ENCODE results near the gene GDF2.

GDF2 gene

GRCh38 chr10:47326927-47327330 lies 4.7 kb downstream of the GDF2 start:
- no peaks in the 10 kb centered on the region for H3K27me3 Mint-ChIP-seq (ENCODE audit: low read depth)
- H3K4me3 Mint-ChIP-seq, result no peak overlapping the region
- no peaks in the 10 kb centered on the region for H3K36me3 Mint-ChIP-seq (ENCODE audit: low read depth)
- no peak overlapping the region for H3K27ac Mint-ChIP-seq
- H3K4me1 Mint-ChIP-seq (ENCODE audit: low read depth), result no peaks in the 10 kb centered on the region
- H3K9me3 Mint-ChIP-seq, result peaks cover 6% of the 10 kb centered on the region

- Mint-ChIP-seq H3K36me3 (ENCODE audit: low read depth) (no peaks in the 10 kb centered on the region), H3K27me3 (ENCODE audit: low read depth) (no peaks in the 10 kb centered on the region), H3K4me1 (ENCODE audit: low read depth) (no peaks in the 10 kb centered on the region), H3K4me3 (no peak overlapping the region), H3K9me3 (peaks cover 6% of the 10 kb centered on the region), H3K27ac (no peak overlapping the region)
These were observed 7.6 kb downstream of the GDF2 start for GRCh38 chr10:47329855-47330254.

DNA sequence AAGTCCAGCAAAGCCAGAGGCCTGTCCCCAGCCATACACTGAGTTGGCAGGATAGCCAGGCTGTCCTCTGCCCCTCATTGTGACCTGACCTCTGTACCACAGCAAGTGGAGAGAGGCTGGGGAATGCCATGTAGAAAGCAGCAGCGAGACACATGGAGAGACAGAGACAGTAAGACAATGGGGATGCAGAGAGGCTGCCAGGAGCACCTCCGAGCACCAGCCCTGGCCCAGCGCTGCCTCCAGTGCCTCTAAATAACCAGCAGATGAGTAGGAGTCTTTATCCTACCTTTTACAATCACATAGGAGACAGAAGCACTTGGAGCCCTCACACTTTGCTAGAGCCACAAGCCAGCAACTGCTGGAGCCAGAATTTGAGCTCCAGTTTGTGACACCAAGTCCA lies 8.1 kb downstream of the GDF2 start:
- Mint-ChIP-seq H3K9me3 (peaks cover 6% of the 10 kb centered on the region), H3K4me1 (ENCODE audit: low read depth) (no peaks in the 10 kb centered on the region), H3K27me3 (ENCODE audit: low read depth) (no peaks in the 10 kb centered on the region), H3K36me3 (ENCODE audit: low read depth) (no peaks in the 10 kb centered on the region), H3K27ac (no peak overlapping the region), H3K4me3 (no peak overlapping the region)

DNA sequence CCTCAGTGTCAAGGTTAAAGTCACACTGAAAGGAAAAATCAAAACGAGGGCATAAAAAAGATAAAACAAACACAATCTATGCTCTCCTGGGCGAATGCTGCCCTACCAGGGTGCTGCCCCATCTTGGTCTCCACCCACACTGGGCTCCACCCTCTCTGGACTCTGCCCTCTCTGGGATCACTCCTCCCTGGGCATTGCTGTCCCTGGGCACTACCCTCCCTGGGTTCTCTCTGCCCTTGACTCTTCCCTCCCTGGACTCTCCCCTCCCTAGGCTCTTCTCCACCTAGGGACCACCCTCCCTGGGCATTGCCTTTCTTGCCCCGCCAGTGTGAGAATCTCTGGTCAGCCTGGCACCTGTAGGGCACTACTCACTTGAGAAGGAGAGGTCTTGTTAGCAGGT lies 8.6 kb downstream of the GDF2 start:
- Mint-ChIP-seq H3K9me3 (peaks cover 6% of the 10 kb centered on the region), H3K27ac (no peak overlapping the region), H3K27me3 (ENCODE audit: low read depth) (no peaks in the 10 kb centered on the region), H3K4me1 (ENCODE audit: low read depth) (no peaks in the 10 kb centered on the region), H3K36me3 (ENCODE audit: low read depth) (no peaks in the 10 kb centered on the region), H3K4me3 (no peak overlapping the region)

GRCh38 chr10:47331491-47331890 lies 9.2 kb downstream of the GDF2 start:
- no peaks in the 10 kb centered on the region for H3K27me3 Mint-ChIP-seq (ENCODE audit: low read depth)
- H3K9me3 Mint-ChIP-seq, result peaks cover 6% of the 10 kb centered on the region
- H3K4me3 Mint-ChIP-seq, result no peak overlapping the region
- no peaks in the 10 kb centered on the region for H3K4me1 Mint-ChIP-seq (ENCODE audit: low read depth)
- H3K27ac Mint-ChIP-seq, result no peak overlapping the region
- H3K36me3 Mint-ChIP-seq (ENCODE audit: low read depth), result no peaks in the 10 kb centered on the region

DNA sequence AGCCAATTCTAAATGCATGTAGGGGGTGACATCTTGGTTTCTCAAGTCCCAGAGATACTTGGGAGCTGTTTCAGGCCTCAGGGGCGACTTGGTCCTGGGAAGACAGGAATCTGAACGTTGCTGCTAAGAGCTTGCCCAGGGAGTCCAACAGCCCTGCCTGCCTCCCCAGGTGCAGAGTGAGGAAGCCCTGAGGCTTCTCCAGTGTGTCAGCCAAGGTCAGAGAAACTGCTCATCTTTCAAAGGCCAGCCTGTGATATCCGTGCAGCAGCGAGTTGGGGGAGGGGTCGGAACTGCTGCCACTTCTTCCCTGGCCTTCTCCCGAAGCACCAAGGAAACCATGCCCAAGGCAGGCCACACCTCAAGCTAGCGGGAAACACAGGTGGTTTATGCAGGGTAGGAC lies 9.7 kb downstream of the GDF2 start:
- no peaks in the 10 kb centered on the region for H3K4me1 Mint-ChIP-seq (ENCODE audit: low read depth)
- no peaks in the 10 kb centered on the region for H3K36me3 Mint-ChIP-seq (ENCODE audit: low read depth)
- peaks cover 1% of the 10 kb centered on the region for H3K27me3 Mint-ChIP-seq (ENCODE audit: low read depth)
- no peak overlapping the region for H3K4me3 Mint-ChIP-seq
- H3K9me3 Mint-ChIP-seq, result peaks cover 6% of the 10 kb centered on the region
- H3K27ac Mint-ChIP-seq, result no peak overlapping the region

DNA sequence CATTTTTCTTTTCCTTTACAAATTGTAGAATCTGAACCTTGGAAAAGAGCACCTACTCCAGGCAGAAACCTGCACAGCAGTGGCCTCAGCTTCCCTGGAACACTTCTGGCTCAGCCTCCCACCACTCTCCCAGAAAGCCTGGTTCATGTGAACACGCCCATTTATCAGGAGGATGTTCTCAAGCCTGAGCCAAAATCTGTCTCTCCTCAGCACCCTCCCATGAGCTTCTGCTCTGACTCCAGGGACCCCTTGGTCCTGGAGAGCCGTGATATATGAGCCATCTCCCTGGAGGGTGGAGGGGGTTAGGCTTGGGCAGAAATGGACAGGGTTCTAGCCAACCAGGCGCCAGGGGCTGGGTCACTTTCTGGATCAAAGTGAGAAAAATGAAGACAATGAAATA lies 10.1 kb downstream of the GDF2 start:
- peaks cover 6% of the 10 kb centered on the region for H3K9me3 Mint-ChIP-seq
- no peaks in the 10 kb centered on the region for H3K4me1 Mint-ChIP-seq (ENCODE audit: low read depth)
- H3K4me3 Mint-ChIP-seq, result no peak overlapping the region
- H3K27me3 Mint-ChIP-seq (ENCODE audit: low read depth), result peaks cover 4% of the 10 kb centered on the region
- no peak overlapping the region for H3K27ac Mint-ChIP-seq
- no peaks in the 10 kb centered on the region for H3K36me3 Mint-ChIP-seq (ENCODE audit: low read depth)

GRCh38 chr10:47332946-47333345 lies 10.7 kb downstream of the GDF2 start:
- peaks cover 2% of the 10 kb centered on the region for H3K9me3 Mint-ChIP-seq
- no peaks in the 10 kb centered on the region for H3K36me3 Mint-ChIP-seq (ENCODE audit: low read depth)
- H3K4me3 Mint-ChIP-seq, result no peak overlapping the region
- peaks cover 4% of the 10 kb centered on the region for H3K27me3 Mint-ChIP-seq (ENCODE audit: low read depth)
- H3K27ac Mint-ChIP-seq, result no peak overlapping the region
- H3K4me1 Mint-ChIP-seq (ENCODE audit: low read depth), result no peaks in the 10 kb centered on the region

- Mint-ChIP-seq H3K9me3 (no peaks in the 10 kb centered on the region), H3K36me3 (ENCODE audit: low read depth) (no peaks in the 10 kb centered on the region), H3K27me3 (ENCODE audit: low read depth) (peaks cover 4% of the 10 kb centered on the region), H3K27ac (no peak overlapping the region), H3K4me3 (no peak overlapping the region), H3K4me1 (ENCODE audit: low read depth) (no peaks in the 10 kb centered on the region)
These were observed 11.3 kb downstream of the GDF2 start for GRCh38 chr10:47333532-47333931.

DNA sequence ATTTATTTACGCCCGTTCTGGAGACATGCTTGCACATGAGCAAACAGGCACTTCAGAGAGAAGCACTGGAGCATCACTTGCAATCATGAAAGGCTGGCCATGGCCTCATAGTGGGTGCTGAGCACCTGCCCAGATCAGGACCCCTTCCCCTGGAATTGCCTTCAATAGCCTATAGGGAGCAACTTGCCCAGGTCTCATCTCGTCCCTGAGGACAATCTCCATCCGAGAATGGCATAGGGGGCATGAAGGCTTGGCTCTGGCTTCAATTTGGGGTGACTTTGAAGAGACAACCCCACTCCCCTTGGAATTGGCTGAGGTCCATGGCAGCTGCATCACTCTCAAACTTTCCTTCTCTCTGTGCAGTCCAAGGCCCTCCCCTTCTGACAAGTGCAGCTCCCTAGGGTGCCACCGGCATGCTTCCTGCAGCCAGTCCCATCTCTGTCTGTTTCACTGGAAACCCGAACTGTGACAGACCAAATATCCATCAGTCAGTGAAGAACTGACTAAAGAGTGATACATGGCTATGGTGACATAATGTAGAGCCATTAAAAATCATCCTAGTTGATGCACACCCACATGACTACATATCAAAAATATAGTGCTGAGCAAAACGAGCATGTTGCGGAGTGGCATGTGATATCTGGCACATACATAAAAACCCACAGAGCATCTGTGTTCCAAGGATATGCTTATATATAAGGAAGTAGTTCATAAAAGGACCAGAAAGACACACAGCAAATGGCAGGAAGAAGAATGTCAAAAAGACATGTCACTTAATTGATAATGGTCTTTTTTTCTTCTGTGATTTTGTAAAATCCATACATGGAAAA lies 12.4 kb downstream of the GDF2 start:
- no peaks in the 10 kb centered on the region for H3K36me3 Mint-ChIP-seq (ENCODE audit: low read depth)
- peaks cover 4% of the 10 kb centered on the region for H3K27me3 Mint-ChIP-seq (ENCODE audit: low read depth)
- H3K4me1 Mint-ChIP-seq (ENCODE audit: low read depth), result no peaks in the 10 kb centered on the region
- no peaks in the 10 kb centered on the region for H3K9me3 Mint-ChIP-seq
- H3K4me3 Mint-ChIP-seq, result no peak overlapping the region
- H3K27ac Mint-ChIP-seq, result no peak overlapping the region

DNA sequence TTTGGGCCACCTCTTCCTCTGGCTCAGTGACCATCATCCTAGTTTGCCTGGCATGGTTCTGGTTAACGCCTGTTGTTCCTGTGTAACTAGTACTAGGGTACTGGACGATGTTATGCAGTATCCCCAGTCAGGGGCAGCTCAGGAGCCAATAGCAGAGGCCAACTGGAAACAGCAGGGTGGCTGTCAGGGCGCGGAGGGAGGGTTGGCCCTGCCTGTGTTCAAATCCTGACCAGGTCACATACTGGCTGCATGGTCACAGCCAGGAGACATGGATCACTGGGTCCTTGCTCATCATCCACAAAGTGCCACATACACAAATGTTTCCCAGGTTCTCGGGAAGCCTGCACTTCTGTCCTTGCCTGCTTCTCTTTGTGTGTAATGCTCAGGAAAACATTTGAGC lies 13.7 kb downstream of the GDF2 start:
- no peak overlapping the region for H3K4me3 Mint-ChIP-seq
- no peaks in the 10 kb centered on the region for H3K4me1 Mint-ChIP-seq (ENCODE audit: low read depth)
- H3K9me3 Mint-ChIP-seq, result no peaks in the 10 kb centered on the region
- no peak overlapping the region for H3K27ac Mint-ChIP-seq
- H3K36me3 Mint-ChIP-seq (ENCODE audit: low read depth), result no peaks in the 10 kb centered on the region
- peaks cover 4% of the 10 kb centered on the region for H3K27me3 Mint-ChIP-seq (ENCODE audit: low read depth)

GRCh38 chr10:47336387-47337134 lies 14.3 kb downstream of the GDF2 start:
- no peaks in the 10 kb centered on the region for H3K36me3 Mint-ChIP-seq (ENCODE audit: low read depth)
- peaks cover 4% of the 10 kb centered on the region for H3K27me3 Mint-ChIP-seq (ENCODE audit: low read depth)
- H3K27ac Mint-ChIP-seq, result no peak overlapping the region
- H3K9me3 Mint-ChIP-seq, result no peaks in the 10 kb centered on the region
- no peak overlapping the region for H3K4me3 Mint-ChIP-seq
- H3K4me1 Mint-ChIP-seq (ENCODE audit: low read depth), result no peaks in the 10 kb centered on the region

DNA sequence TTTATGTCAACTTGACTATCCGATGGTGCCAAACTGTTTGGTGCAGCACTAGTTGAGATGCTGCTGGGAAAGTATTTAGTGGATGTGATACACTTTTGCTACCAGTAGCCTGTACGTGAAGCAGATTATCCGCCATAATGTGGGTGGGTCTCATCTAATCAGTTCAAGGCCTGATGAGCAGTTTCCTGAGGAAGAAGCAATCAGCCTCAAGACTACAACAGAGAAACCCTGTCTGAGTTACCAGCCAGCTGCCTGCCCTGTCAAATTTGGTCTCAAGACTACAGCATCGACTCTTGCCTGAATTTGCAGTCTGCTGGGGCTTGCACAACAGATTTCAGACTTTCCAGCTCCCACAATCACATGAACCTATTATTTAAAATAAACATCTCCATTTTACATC lies 15.1 kb downstream of the GDF2 start:
- Mint-ChIP-seq H3K36me3 (ENCODE audit: low read depth) (no peaks in the 10 kb centered on the region), H3K4me1 (ENCODE audit: low read depth) (no peaks in the 10 kb centered on the region), H3K27ac (no peak overlapping the region)

GRCh38 chr10:47339186-47339735 lies 17.0 kb downstream of the GDF2 start:
- H3K4me3 Mint-ChIP-seq, result no peak overlapping the region
- no peaks in the 10 kb centered on the region for H3K36me3 Mint-ChIP-seq (ENCODE audit: low read depth)
- H3K9me3 Mint-ChIP-seq, result no peaks in the 10 kb centered on the region

More for the DNA sequence above, 15.1 kb downstream of the GDF2 start:
- H3K27me3 Mint-ChIP-seq (ENCODE audit: low read depth), result peaks cover 4% of the 10 kb centered on the region
- no peaks in the 10 kb centered on the region for H3K9me3 Mint-ChIP-seq
- no peak overlapping the region for H3K4me3 Mint-ChIP-seq

More at GRCh38 chr10:47339186-47339735, 17.0 kb downstream of the GDF2 start:
- Mint-ChIP-seq H3K27me3 (ENCODE audit: low read depth) (peaks cover 4% of the 10 kb centered on the region), H3K4me1 (ENCODE audit: low read depth) (no peaks in the 10 kb centered on the region), H3K27ac (no peak overlapping the region)

All from T-helper 1 cell treated with Interleukin-12 subunit alpha and Interleukin-12 subunit beta and Interleukin-4 antibody, amounts not matched to agents 30 μg/mL and 1 μg/mL, for 36 hours (primary cell).